OCI-LY7 (cell line): ENCODE measurements around the gene TMEM225B.
"Not testable (repeated sequence)": the region's sequence is repeated elsewhere in the genome, so short reads cannot be mapped to it uniquely, and the experiment has no call there.

Source experiments
- EZH2phosphoT487 ChIP-seq: fragments of 200-600 bp; sonication (generic); IDR thresholded peaks from 2 replicates; pipeline ENCODE4 v1.6.1; 2018; ENCODE audit warnings: low read depth, borderline replicate concordance, mild to moderate bottlenecking, mixed run types, antibody characterized with exemption, low read length, moderate library complexity, mixed read lengths
- TF ChIP-seq, protein P1 (sequence below): fragments of 200-600 bp; sonication (generic); conservative IDR thresholded peaks from 2 replicates; pipeline ENCODE4 v1.5.1; 2014; ENCODE audit warnings: mild to moderate bottlenecking, antibody characterized with exemption, low read length, moderate library complexity, mixed read lengths

GRCh38 chr7:99568770-99569169 is 29.3 kb upstream of the TMEM225B start:
- TF ChIP-seq, protein P1, sequence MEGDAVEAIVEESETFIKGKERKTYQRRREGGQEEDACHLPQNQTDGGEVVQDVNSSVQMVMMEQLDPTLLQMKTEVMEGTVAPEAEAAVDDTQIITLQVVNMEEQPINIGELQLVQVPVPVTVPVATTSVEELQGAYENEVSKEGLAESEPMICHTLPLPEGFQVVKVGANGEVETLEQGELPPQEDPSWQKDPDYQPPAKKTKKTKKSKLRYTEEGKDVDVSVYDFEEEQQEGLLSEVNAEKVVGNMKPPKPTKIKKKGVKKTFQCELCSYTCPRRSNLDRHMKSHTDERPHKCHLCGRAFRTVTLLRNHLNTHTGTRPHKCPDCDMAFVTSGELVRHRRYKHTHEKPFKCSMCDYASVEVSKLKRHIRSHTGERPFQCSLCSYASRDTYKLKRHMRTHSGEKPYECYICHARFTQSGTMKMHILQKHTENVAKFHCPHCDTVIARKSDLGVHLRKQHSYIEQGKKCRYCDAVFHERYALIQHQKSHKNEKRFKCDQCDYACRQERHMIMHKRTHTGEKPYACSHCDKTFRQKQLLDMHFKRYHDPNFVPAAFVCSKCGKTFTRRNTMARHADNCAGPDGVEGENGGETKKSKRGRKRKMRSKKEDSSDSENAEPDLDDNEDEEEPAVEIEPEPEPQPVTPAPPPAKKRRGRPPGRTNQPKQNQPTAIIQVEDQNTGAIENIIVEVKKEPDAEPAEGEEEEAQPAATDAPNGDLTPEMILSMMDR: not testable (repeated sequence)
- TF ChIP-seq EZH2phosphoT487: not testable (repeated sequence)
